DOHH2 (cell line): ENCODE measurements around the gene NUP93.

ENCODE experiments used
- H3F3A ChIP-seq: fragments of 200-600 bp; sonication (generic), shearing (Covaris generic); 2 replicates; pipeline ENCODE4 v1.6.0; 2016; ENCODE audit warnings: antibody characterized with exemption, mild to moderate bottlenecking; ENCODE audit not compliant: control insufficient read depth, insufficient read depth
- H3K27ac ChIP-seq: fragments of 200-600 bp; sonication (generic); 2 replicates; pipeline ENCODE4 v1.5.1; 2014; ENCODE audit warnings: low read depth, mild to moderate bottlenecking, low read length, moderate library complexity
- H3K27me3 ChIP-seq: fragments of 200-600 bp; sonication (generic); 2 replicates; pipeline ENCODE4 v1.6.1; 2014; ENCODE audit warnings: mild to moderate bottlenecking, low read length, mixed read lengths; ENCODE audit not compliant: control insufficient read depth
- H3K36me3 ChIP-seq: fragments of 200-600 bp; sonication (generic); 2 replicates; pipeline ENCODE4 v1.6.1; 2014; ENCODE audit warnings: mild to moderate bottlenecking, low read length, moderate library complexity, mixed read lengths; ENCODE audit not compliant: control insufficient read depth
- H3K4me1 ChIP-seq: fragments of 200-600 bp; sonication (generic); 2 replicates; pipeline ENCODE4 v1.6.1; 2014; ENCODE audit warnings: mild to moderate bottlenecking, low read length, mixed read lengths; ENCODE audit not compliant: control insufficient read depth
- H3K4me2 ChIP-seq: fragments of 200-600 bp; sonication (generic); 2 replicates; pipeline ENCODE4 v1.6.0; 2014; ENCODE audit warnings: mild to moderate bottlenecking, low read length, moderate library complexity
- H3K4me3 ChIP-seq: fragments of 200-600 bp; sonication (generic); 2 replicates; pipeline ENCODE4 v1.5.1; 2014; ENCODE audit warnings: mild to moderate bottlenecking, low read length, mixed read lengths
- H3K79me2 ChIP-seq: fragments of 200-600 bp; sonication (generic); 2 replicates; pipeline ENCODE4 v1.6.1; 2014; ENCODE audit warnings: mild to moderate bottlenecking, low read length, mixed read lengths; ENCODE audit not compliant: control insufficient read depth
- H3K9me2 ChIP-seq: fragments of 200-600 bp; sonication (generic); replicated peaks from 2 replicates; pipeline ENCODE4 v1.6.1; 2014; ENCODE audit warnings: mild to moderate bottlenecking, low read length, mixed read lengths; ENCODE audit not compliant: control insufficient read depth
- H3K9me3 ChIP-seq: fragments of 200-600 bp; sonication (generic); 2 replicates; pipeline ENCODE4 v1.6.1; 2014; ENCODE audit warnings: antibody characterized with exemption, low read length, mixed read lengths; ENCODE audit not compliant: control insufficient read depth, insufficient read depth
- H4K20me1 ChIP-seq: fragments of 200-600 bp; sonication (generic); 2 replicates; pipeline ENCODE4 v1.6.0; 2014; ENCODE audit warnings: low read depth, mild to moderate bottlenecking, antibody characterized with exemption, low read length, moderate library complexity; ENCODE audit not compliant: control insufficient read depth, insufficient read depth
- CTCF ChIP-seq: fragments of 200-600 bp; sonication (generic); IDR thresholded peaks from one replicate; pipeline ENCODE4 v1.5.1; 2014; ENCODE audit warnings: antibody characterized with exemption, mild to moderate bottlenecking, low read depth, low read length; ENCODE audit not compliant: poor library complexity, severe bottlenecking
- EZH2phosphoT487 ChIP-seq: fragments of 200-600 bp; sonication (generic); IDR thresholded peaks from 2 replicates; pipeline ENCODE4 v1.6.1; 2017; ENCODE audit warnings: borderline replicate concordance, mild to moderate bottlenecking, antibody characterized with exemption, low read length, moderate library complexity, mixed read lengths

The NUP93 gene

GRCh38 chr16:56855201-56855600 lies 125.3 kb downstream of the NUP93 start:
- Histone ChIP-seq H3K9me3 (no peaks in the 10 kb centered on the region), H3K27me3 (no peaks in the 10 kb centered on the region), H3K36me3 (no peaks in the 10 kb centered on the region), H3K4me3 (no peak overlapping the region), H3K9me2 (no peaks in the 10 kb centered on the region), H3K4me2 (no peak overlapping the region), H3K27ac (no peak overlapping the region), H4K20me1 (no peaks in the 10 kb centered on the region), H3K4me1 (peaks cover 17% of the 10 kb centered on the region), H3K79me2 (no peaks in the 10 kb centered on the region), H3F3A (no peaks in the 10 kb centered on the region; the same call in 1 of the 2 replicates)
- TF ChIP-seq CTCF = no peak
- no peak for TF ChIP-seq EZH2phosphoT487

- no peaks in the 10 kb centered on the region; the same call in 1 of the 2 replicates for H3F3A ChIP-seq
- H3K27ac ChIP-seq = no peak overlapping the region
- no peak for TF ChIP-seq EZH2phosphoT487
- TF ChIP-seq CTCF = no peak
- H4K20me1 ChIP-seq = no peaks in the 10 kb centered on the region
- H3K4me3 ChIP-seq = no peak overlapping the region
- no peak overlapping the region for H3K4me2 ChIP-seq
- H3K9me3 ChIP-seq = no peaks in the 10 kb centered on the region
- H3K9me2 ChIP-seq = no peaks in the 10 kb centered on the region
- H3K79me2 ChIP-seq = no peaks in the 10 kb centered on the region
- H3K27me3 ChIP-seq = no peaks in the 10 kb centered on the region
- peaks cover 25% of the 10 kb centered on the region for H3K4me1 ChIP-seq
- H3K36me3 ChIP-seq = no peaks in the 10 kb centered on the region
These were observed 126.0 kb downstream of the NUP93 start for GRCh38 chr16:56855946-56856345.

GRCh38 chr16:56856876-56857447 lies 127.0 kb downstream of the NUP93 start:
- Histone ChIP-seq H3K9me3 (no peaks in the 10 kb centered on the region), H3K36me3 (no peaks in the 10 kb centered on the region), H3K79me2 (no peaks in the 10 kb centered on the region), H3K27ac (no peak overlapping the region), H3K27me3 (no peaks in the 10 kb centered on the region), H3F3A (peaks cover 5% of the 10 kb centered on the region; the same call in 1 of the 2 replicates), H3K9me2 (no peaks in the 10 kb centered on the region), H4K20me1 (no peaks in the 10 kb centered on the region), H3K4me1 (peaks cover 35% of the 10 kb centered on the region), H3K4me2 (no peak overlapping the region), H3K4me3 (no peak overlapping the region)
- no peak for TF ChIP-seq CTCF
- TF ChIP-seq EZH2phosphoT487 = no peak
